A172 (cell line): Measurements from ENCODE around the gene ADH7. TPM values are rescaled to one million over a fixed set of nuclear protein-coding genes. Genes with fewer than 3 reads are reported as not detected.
"Not testable (repeated sequence)": the region's sequence is repeated elsewhere in the genome, so short reads cannot be mapped to it uniquely, and the experiment has no call there.

Source experiments
- DNase-seq: peaks from one replicate; pipeline ENCODE4 v3.0.0-alpha.2; 2015; ENCODE audit warnings: low spot score
- total RNA-seq: library from RNA; depleted of rRNA; stranded (reverse); fragments of >200 nt; shearing (Covaris generic); gene quantifications from 2 replicates; pipeline ENCODE4 v1.2.3, GENCODE V29; 2014; rRNA removed

The ADH7 gene
- total RNA-seq, 1 experiment from 2014 or later = not detected

DNA sequence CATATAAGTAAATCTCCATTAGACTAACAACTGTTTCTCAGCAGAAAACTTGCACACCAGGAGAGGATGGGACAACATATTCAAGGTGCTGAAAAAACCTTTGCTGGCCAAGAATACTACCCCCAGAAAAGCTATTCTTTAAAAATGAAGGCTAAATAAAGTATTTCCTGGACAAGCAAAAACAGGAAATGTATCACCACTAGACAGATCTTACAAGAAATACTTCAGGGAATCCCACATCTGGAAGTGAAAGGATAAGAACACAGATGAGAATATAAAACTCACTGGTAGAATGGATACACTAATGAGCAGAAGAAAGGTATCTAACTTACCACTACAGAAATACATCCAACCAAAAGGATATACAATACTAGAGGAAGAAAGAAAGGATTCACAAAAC, 55.6 kb downstream of the ADH7 start:
- no peak for DNase-seq

DNA sequence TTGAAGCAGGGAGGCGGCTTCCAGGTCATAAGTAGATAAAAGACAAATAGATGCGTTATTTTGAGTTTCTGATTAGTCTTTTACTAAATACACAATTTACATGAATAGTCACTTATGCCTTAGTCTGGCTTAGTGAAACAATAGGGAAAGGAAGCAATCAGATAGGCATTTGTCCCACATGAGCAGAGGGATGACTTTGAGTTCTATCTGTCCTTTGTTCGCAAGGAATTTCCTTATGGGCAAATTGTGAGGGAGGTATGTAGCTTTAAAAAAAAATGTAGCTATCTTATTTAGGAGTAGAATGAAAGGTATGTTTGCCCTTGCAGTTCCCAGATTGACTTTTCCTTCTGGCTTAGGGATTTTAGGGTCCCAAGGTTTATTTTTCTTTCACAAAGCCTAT, 56.3 kb downstream of the ADH7 start:
- no peak for DNase-seq

DNA sequence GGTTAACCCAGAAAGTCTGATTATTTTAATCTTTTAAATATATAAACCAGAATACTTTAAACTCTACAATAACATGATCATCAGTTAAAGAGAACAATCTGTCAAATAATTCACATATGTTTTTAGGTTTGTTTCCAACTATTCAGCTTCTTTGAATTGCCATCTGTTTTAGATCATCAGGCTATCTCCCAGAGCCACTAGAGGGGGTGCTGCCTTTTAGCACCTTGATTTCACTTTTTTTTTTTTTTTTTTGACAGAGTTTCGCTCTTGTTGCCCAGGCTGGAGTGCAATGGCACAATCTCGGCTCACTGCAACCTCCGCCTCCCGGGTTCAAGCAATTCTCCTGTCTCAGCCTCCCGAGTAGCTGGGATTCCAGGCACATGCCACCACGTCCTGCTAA, 57.8 kb downstream of the ADH7 start:
- DNase-seq = not testable (repeated sequence)

DNA sequence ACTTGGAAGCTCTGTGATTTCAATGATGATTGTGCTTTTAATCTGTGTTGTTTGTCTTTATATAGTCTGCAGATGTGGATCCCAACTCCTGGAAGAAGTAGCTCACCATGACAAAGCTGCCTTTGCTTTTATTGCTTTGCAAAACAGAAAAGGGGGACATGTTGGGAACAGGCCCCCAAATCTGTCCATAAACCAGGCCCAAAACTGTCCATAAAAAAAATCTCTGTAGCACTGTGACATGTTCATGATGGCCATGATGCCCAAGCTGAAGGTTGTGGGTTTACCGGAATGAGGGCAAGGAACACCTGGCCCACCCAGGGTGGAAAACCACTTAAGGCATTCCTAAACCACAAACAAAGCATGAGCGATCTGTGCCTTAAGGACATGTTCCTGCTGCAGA, 62.7 kb downstream of the ADH7 start:
- not testable (repeated sequence) for DNase-seq

DNA sequence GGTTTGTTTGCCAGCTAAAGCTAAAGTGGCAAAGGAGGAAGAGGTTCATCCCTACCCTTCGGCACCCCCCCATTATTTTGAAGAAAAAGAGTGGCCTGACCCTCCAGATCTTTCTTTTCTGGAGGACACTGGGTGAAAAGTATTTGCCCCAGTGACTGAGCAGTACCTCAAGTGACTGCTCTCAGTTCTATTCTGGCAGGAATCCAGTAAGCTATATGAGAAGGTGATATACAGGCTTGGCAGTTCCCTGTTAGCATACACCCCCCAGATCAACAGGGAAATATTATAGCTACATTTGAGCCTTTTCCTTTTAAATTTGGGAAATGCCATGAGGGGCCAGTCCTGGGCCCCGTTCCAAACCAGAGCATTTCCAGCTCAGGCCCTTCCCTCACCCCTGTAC, 67.3 kb downstream of the ADH7 start:
- not testable (repeated sequence) for DNase-seq

DNA sequence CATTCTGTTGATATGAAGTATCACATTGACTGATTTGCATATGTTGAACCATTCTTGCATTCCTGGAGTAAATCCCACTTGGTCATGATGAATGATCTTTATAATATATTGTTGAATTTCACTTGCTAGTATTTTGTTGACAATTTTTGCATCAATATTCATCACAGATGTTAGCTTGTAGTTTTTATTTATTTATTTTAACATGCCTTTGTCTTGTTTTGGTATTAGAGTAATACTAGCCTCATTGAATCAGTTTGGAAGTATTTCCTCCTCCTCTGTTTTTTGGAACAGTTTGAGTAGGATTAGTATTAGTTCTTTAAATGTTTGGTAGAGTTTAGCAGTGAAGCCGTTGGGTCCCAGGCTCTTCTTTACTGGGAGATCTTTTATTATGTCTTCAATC, 68.7 kb downstream of the ADH7 start:
- DNase-seq = no peak

DNA sequence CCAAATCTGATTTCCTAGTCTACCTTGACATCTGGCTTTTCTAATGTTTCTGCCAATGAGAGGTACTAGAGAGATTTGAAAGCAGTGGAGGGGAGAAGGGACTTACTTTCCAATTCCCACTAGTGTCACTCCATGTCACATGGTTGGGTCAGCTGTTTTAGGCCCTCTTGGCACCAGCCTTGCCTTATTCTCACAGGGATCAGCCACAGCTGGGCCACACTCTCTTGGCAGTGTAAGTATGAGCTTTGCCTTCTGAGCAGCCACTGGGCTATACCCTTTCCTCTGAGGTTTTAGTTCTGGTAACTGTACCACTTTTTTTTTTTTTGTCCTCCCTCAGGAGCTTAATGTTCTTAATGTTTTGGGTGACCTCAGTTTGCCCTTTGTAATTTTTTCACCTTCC, 72.4 kb downstream of the ADH7 start:
- no peak for DNase-seq

Other genes with a start within 250 kb of the ADH7 start
- gene ADH6, start 216.1 kb downstream of the ADH7 start, total RNA-seq = not detected in 2 replicates
- gene ADH1A, start 144.4 kb downstream of the ADH7 start, total RNA-seq = not detected in 2 replicates
- gene ADH1B, start 113.9 kb downstream of the ADH7 start, total RNA-seq = not detected in 2 replicates
- 0.05 TPM in 1 of 2 replicates, not detected in the other for gene ADH1C, start 82.6 kb downstream of the ADH7 start, total RNA-seq
- not detected in 2 replicates for gene C4orf17, start 75.7 kb upstream of the ADH7 start, total RNA-seq
- gene TRMT10A, start 128.7 kb upstream of the ADH7 start, total RNA-seq = 11.3 and 17.0 TPM in 2 replicates
- 0.65 TPM in 1 of 2 replicates, not detected in the other for gene MTTP, start 139.5 kb upstream of the ADH7 start, total RNA-seq
- 0.29 TPM in 1 of 2 replicates, not detected in the other for gene C4orf54, start 222.5 kb upstream of the ADH7 start, total RNA-seq